B cell (primary cell): ENCODE data around the gene ARMC9. TPM values are rescaled to one million over a fixed set of nuclear protein-coding genes. Genes with fewer than 3 reads are reported as not detected.

Source experiments
- ATAC-seq: fragments of 200-7000 bp; cut with Tn5 transposase; one replicate; pipeline ENCODE4 v1.10.0; 2021; ENCODE audit warnings: low read depth, mild to moderate bottlenecking, moderate number of reproducible peaks, moderate library complexity
- CTCF ChIA-PET: fragments of 350-600 bp; sonication (Branson Sonifier 250); formaldehyde crosslinking; loops from one replicate; lab custom pipeline; 2021; ENCODE audit warnings: antibody characterized with exemption, inconsistent platforms; lab: Charles Lee
- POLR2A ChIA-PET: fragments of 350-600 bp; sonication (Branson Sonifier 250); formaldehyde crosslinking; loops from one replicate; lab custom pipeline; 2021; ENCODE audit warnings: antibody characterized with exemption; lab: Charles Lee
- DNase-seq: peaks from one replicate; pipeline ENCODE4 v3.0.0; 2013
- H2AFZ ChIP-seq: 2 replicates; pipeline ENCODE4 v1.6.1; 2012; ENCODE audit warnings: mild to moderate bottlenecking, low read depth, low read length; ENCODE audit not compliant: insufficient read depth, poor library complexity, severe bottlenecking
- H3K27ac ChIP-seq, 2 donors: 1 replicate in 1 of 2; 2 replicates in 1 of 2; pipeline ENCODE4 v1.5.1; 2012 to 2013; ENCODE audit warnings: low read length in 2 of 2, mild to moderate bottlenecking in 2 of 2, moderate library complexity in 1 of 2
- H3K27me3 ChIP-seq, 4 experiments: fragments of 200-600 bp in 1 of 4; sonication (generic) in 1 of 4; replicated peaks in 1 of 4; 1 replicate in 2 of 4; 2 replicates in 2 of 4; pipeline versions ENCODE4 v1.6.1 to v1.7.0; 2013 to 2016; ENCODE audit warnings: low read length in 3 of 4, mild to moderate bottlenecking in 2 of 4, mixed read lengths in 1 of 4, moderate library complexity in 1 of 4; ENCODE audit not compliant: insufficient read depth in 4 of 4, control insufficient read depth in 3 of 4; ENCODE audit errors: control extremely low read depth in 1 of 4
- H3K36me3 ChIP-seq, 2 experiments: replicated peaks in 1 of 2; 1 replicate in 1 of 2; 2 replicates in 1 of 2; pipeline versions ENCODE4 v1.6.1 to v1.7.1; 2013; ENCODE audit warnings: low read length in 1 of 2; ENCODE audit not compliant: insufficient read depth in 2 of 2, control insufficient read depth in 1 of 2; ENCODE audit errors: control extremely low read depth in 1 of 2, extremely low read depth in 1 of 2
- H3K4me1 ChIP-seq, 2 donors: fragments of 200-600 bp in 1 of 2; sonication (generic) in 1 of 2; 1 replicate in 1 of 2; 2 replicates in 1 of 2; pipeline versions ENCODE4 v1.5.1 to v1.6.1; 2013 to 2017; ENCODE audit warnings: low read length in 2 of 2; ENCODE audit not compliant: control insufficient read depth in 2 of 2, insufficient read depth in 2 of 2
- H3K4me2 ChIP-seq: replicated peaks from 2 replicates; pipeline ENCODE3; 2012; ENCODE audit warnings: mild to moderate bottlenecking, low read depth, low read length; ENCODE audit not compliant: poor library complexity, severe bottlenecking
- H3K4me3 ChIP-seq, 5 experiments: fragments of 200-600 bp in 1 of 5; sonication (generic) in 1 of 5; 1 replicate in 3 of 5; 2 replicates in 2 of 5; pipeline versions ENCODE4 v1.5.1 to v1.7.0; 2011 to 2016; ENCODE audit warnings: low read length in 4 of 5, mild to moderate bottlenecking in 4 of 5, low read depth in 2 of 5, control low read depth in 1 of 5, moderate library complexity in 1 of 5; ENCODE audit not compliant: insufficient read depth in 1 of 5; ENCODE audit errors: control extremely low read depth in 1 of 5, extremely low read depth in 1 of 5
- H3K79me2 ChIP-seq: fragments of 200-600 bp; sonication (generic); one replicate; pipeline ENCODE4 v1.6.0; 2016; ENCODE audit warnings: low read length; ENCODE audit not compliant: control insufficient read depth, insufficient read depth
- H3K9ac ChIP-seq: fragments of 200-600 bp; sonication (generic); 2 replicates; pipeline ENCODE4 v1.6.1; 2017; ENCODE audit warnings: mild to moderate bottlenecking, low read length, moderate library complexity
- H3K9me3 ChIP-seq, 3 donors: one replicate each; pipeline versions ENCODE4 v1.6.1 to v1.7.1; 2013; ENCODE audit warnings: low read length in 2 of 3; ENCODE audit not compliant: control insufficient read depth in 2 of 3, insufficient read depth in 1 of 3; ENCODE audit errors: control extremely low read depth in 1 of 3
- H4K20me1 ChIP-seq: 2 replicates; pipeline ENCODE4 v1.6.0; 2012; ENCODE audit warnings: mild to moderate bottlenecking, low read length; ENCODE audit not compliant: insufficient read depth, control insufficient read depth, poor library complexity, severe bottlenecking
- H3K27ac Mint-ChIP-seq: one replicate; pipeline ENCODE4 v1.8.0; 2021; ENCODE audit warnings: mixed read lengths
- H3K27me3 Mint-ChIP-seq: one replicate; pipeline ENCODE4 v1.8.0; 2021; ENCODE audit warnings: mixed read lengths
- H3K4me1 Mint-ChIP-seq: one replicate; pipeline ENCODE4 v1.8.0; 2021; ENCODE audit warnings: mixed read lengths
- H3K4me3 Mint-ChIP-seq: one replicate; pipeline ENCODE4 v1.8.0; 2021; ENCODE audit warnings: mixed read lengths
- H3K9me3 Mint-ChIP-seq: one replicate; pipeline ENCODE4 v1.8.0; 2022; ENCODE audit warnings: mixed read lengths; ENCODE audit not compliant: insufficient read depth
- EZH2 ChIP-seq: IDR thresholded peaks from 2 replicates; pipeline ENCODE4 v1.6.1; 2012; ENCODE audit warnings: borderline replicate concordance, low read depth, mild to moderate bottlenecking, moderate library complexity, low read length; ENCODE audit not compliant: insufficient read depth, poor library complexity, severe bottlenecking
- WGBS: methylation state at CpG from one replicate; pipeline ENCODE4 v1.1.5; 2013; ENCODE audit warnings: missing lambda C conversion rate; ENCODE audit not compliant: insufficient coverage; 5-methylcytosine and 5-hydroxymethylcytosine counted together
- intact Hi-C: fragments of 100-400 bp; cut with micrococcal nuclease; formaldehyde crosslinking; loops from one replicate; pipeline ENCODE4 v1.10.0; 2022
- polyA plus RNA-seq: library from polyadenylated mRNA; depleted of rRNA; stranded (reverse); fragments of >200 nt; gene quantifications from 2 replicates; pipeline ENCODE4 v1.2.3, GENCODE V29; 2012
- total RNA-seq, 2 donors: library from RNA; stranded (reverse); fragments of 120-200 nt in 1 of 2; gene quantifications; 1 replicate in 1 of 2; 2 replicates in 1 of 2; pipeline versions ENCODE4 v1.2.3 to v1.2.4, GENCODE V29; 2013 to 2022
- TF ChIP-seq, protein P1 (sequence below): fragments of 200-600 bp; IDR thresholded peaks from one replicate; pipeline ENCODE4 v1.8.0; 2022; ENCODE audit warnings: antibody characterized with exemption, mild to moderate bottlenecking

ARMC9 gene
- total and polyA plus RNA-seq, 2 donors (not counting 1 experiment from before 2014, with no cell fraction given) = 0.40 to 5.4 TPM

DNA sequence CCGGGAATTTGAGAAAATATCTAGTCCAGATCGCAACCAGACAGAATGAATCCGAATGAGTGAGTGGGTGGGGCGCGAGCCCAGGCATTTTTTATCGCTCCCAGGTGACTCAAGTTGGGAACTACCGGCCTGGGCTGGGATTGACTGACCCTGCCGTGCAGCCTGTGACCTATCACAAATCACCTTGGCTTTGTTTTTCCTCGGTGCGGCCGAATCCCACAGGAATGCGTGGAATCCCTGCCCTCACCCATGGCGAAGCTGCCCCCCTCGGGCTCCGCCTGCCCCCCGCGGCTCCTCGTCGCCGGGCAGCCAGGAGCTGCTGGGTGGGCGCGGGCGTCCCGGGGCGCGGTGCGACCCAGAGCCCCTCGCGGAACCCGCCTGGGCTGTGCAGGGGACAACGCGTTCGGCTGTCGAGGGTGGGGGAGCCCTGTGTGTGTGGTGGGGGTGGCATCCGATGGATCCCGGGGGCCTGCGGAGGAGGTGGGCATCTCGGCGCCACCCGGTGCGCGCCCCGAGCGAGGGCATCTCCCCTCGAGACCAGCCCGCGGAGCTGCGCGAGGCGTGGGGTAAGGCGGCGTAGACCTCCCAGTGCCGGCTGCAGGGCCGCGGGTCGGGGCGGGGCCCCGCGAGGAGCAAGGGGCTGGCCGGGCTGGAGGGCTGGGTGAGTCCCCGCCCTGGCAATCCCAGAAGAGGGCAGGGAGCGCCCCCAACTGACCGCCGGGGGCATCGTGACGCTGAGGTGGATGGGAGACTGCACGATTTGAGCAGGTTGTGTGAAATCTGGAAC is 213.6 kb downstream of the ARMC9 start:
- peaks cover 0 to 7% (median 7%) of the 10 kb centered on the region in 3 donors for H3K9me3 ChIP-seq
- TF ChIP-seq, protein P1, sequence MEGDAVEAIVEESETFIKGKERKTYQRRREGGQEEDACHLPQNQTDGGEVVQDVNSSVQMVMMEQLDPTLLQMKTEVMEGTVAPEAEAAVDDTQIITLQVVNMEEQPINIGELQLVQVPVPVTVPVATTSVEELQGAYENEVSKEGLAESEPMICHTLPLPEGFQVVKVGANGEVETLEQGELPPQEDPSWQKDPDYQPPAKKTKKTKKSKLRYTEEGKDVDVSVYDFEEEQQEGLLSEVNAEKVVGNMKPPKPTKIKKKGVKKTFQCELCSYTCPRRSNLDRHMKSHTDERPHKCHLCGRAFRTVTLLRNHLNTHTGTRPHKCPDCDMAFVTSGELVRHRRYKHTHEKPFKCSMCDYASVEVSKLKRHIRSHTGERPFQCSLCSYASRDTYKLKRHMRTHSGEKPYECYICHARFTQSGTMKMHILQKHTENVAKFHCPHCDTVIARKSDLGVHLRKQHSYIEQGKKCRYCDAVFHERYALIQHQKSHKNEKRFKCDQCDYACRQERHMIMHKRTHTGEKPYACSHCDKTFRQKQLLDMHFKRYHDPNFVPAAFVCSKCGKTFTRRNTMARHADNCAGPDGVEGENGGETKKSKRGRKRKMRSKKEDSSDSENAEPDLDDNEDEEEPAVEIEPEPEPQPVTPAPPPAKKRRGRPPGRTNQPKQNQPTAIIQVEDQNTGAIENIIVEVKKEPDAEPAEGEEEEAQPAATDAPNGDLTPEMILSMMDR = peak; percentile 87
- no peak for TF ChIP-seq EZH2
- ChIA-PET CTCF (interaction anchor here (0.9 to 21.6 kb wide), 20 partner anchors 9 to 587 kb away, joined by 3 to 325 read pairs (median 6); partner anchors contain the start of gene B3GNT7), POLR2A (interaction anchor here (0.6 to 1.1 kb wide), 3 partner anchors 15 to 184 kb away, joined by 3 read pairs; no protein-coding TSS in a partner anchor)
- intact Hi-C loops = loop anchor here (1.0 to 2.0 kb wide), 5 partner anchors 40 to 308 kb away; no protein-coding TSS in a partner anchor
- peaks cover 21% of the 10 kb centered on the region for H3K27me3 Mint-ChIP-seq
- peak overlapping the region in 4 of 5 experiments; percentile 10 to 62 (median 52) for H3K4me3 ChIP-seq
- ATAC-seq (peak; percentile 100), DNase-seq (peak; percentile 88)
- peak overlapping the region; percentile 82 for H2AFZ ChIP-seq
- H3K27ac Mint-ChIP-seq = no peak overlapping the region
- H3K4me2 ChIP-seq = peak overlapping the region; percentile 88
- peaks cover 12 to 13% of the 10 kb centered on the region in 2 donors for H3K4me1 ChIP-seq
- H3K79me2 ChIP-seq = no peaks in the 10 kb centered on the region
- H3K9ac ChIP-seq = peak overlapping the region; percentile 61
- no peaks in the 10 kb centered on the region for H3K36me3 ChIP-seq
- peak overlapping the region; percentile 80 for H3K4me3 Mint-ChIP-seq
- peaks cover 7% of the 10 kb centered on the region for H3K4me1 Mint-ChIP-seq
- peaks cover 0 to 24% (median 10%) of the 10 kb centered on the region in 4 experiments for H3K27me3 ChIP-seq
- no peaks in the 10 kb centered on the region for H4K20me1 ChIP-seq
- H3K27ac ChIP-seq = no peak overlapping the region
- WGBS = 2% methylated on average over 66 of the region's 67 CpGs
- H3K9me3 Mint-ChIP-seq = no peaks in the 10 kb centered on the region
